RWPE2 (cell line): ENCODE measurements around the gene TGFBRAP1.
A peak's percentile ranks its signal among the peaks of the same experiment; 100 is the strongest.

Source experiments
- ATAC-seq: fragments of 200-7000 bp; cut with Tn5 transposase; 3 replicates; pipeline ENCODE4 v1.9.1; 2021; ENCODE audit warnings: low read depth
- DNase-seq: peaks from one replicate; pipeline ENCODE4 v3.0.0-alpha.2; 2020; ENCODE audit warnings: low spot score
- H3K27ac ChIP-seq: fragments of 450-650 bp; 2 replicates; pipeline ENCODE4 v1.5.1; 2017; ENCODE audit warnings: mild to moderate bottlenecking; ENCODE audit not compliant: poor library complexity, severe bottlenecking
- H3K27me3 ChIP-seq: fragments of 250-450 bp; sonication (Bioruptor Pico); 2 replicates; pipeline ENCODE4 v1.5.1; 2021; ENCODE audit warnings: mild to moderate bottlenecking, moderate library complexity; ENCODE audit not compliant: insufficient read depth, poor library complexity, severe bottlenecking
- H3K36me3 ChIP-seq: fragments of 250-450 bp; sonication (Bioruptor Pico); 2 replicates; pipeline ENCODE4 v1.5.1; 2020; ENCODE audit warnings: low read depth, mild to moderate bottlenecking, moderate library complexity
- H3K4me1 ChIP-seq: fragments of 250-450 bp; sonication (Bioruptor Pico); 2 replicates; pipeline ENCODE4 v1.5.1; 2021; ENCODE audit warnings: mild to moderate bottlenecking, moderate library complexity; ENCODE audit not compliant: insufficient read depth, poor library complexity, severe bottlenecking
- H3K4me3 ChIP-seq: fragments of 250-450 bp; sonication (Bioruptor Pico); 2 replicates; pipeline ENCODE4 v1.5.1; 2021; ENCODE audit warnings: mild to moderate bottlenecking, moderate library complexity; ENCODE audit not compliant: severe bottlenecking
- H3K9me3 ChIP-seq: fragments of 250-450 bp; sonication (Bioruptor Pico); 2 replicates; pipeline ENCODE4 v1.5.1; 2021; ENCODE audit warnings: mild to moderate bottlenecking, moderate library complexity; ENCODE audit not compliant: severe bottlenecking
- TF ChIP-seq, protein P1 (sequence below): fragments of 450-650 bp; IDR thresholded peaks from one replicate; pipeline ENCODE4 v1.5.1; 2017; ENCODE audit warnings: mild to moderate bottlenecking, moderate library complexity; ENCODE audit not compliant: poor library complexity, severe bottlenecking

TGFBRAP1 gene

DNA sequence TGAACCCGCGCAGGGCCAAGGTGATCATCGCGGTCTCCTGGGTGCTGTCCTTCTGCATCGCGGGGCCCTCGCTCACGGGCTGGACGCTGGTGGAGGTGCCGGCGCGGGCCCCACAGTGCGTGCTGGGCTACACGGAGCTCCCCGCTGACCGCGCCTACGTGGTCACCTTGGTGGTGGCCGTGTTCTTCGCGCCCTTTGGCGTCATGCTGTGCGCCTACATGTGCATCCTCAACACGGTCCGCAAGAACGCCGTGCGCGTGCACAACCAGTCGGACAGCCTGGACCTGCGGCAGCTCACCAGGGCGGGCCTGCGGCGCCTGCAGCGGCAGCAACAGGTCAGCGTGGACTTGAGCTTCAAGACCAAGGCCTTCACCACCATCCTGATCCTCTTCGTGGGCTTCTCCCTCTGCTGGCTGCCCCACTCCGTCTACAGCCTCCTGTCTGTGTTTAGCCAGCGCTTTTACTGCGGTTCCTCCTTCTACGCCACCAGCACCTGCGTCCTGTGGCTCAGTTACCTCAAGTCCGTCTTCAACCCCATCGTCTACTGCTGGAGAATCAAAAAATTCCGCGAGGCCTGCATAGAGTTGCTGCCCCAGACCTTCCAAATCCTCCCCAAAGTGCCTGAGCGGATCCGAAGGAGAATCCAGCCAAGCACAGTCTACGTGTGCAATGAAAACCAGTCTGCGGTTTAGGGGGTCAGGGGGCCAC is 87.1 kb downstream of the TGFBRAP1 start:
- peaks cover 3% of the 10 kb centered on the region for H3K27me3 ChIP-seq
- H3K4me3 ChIP-seq = no peak overlapping the region
- no peaks in the 10 kb centered on the region for H3K36me3 ChIP-seq
- H3K27ac ChIP-seq = no peak overlapping the region
- ATAC-seq (no peak), DNase-seq (no peak)
- no peaks in the 10 kb centered on the region for H3K4me1 ChIP-seq
- no peaks in the 10 kb centered on the region for H3K9me3 ChIP-seq
- TF ChIP-seq, protein P1, sequence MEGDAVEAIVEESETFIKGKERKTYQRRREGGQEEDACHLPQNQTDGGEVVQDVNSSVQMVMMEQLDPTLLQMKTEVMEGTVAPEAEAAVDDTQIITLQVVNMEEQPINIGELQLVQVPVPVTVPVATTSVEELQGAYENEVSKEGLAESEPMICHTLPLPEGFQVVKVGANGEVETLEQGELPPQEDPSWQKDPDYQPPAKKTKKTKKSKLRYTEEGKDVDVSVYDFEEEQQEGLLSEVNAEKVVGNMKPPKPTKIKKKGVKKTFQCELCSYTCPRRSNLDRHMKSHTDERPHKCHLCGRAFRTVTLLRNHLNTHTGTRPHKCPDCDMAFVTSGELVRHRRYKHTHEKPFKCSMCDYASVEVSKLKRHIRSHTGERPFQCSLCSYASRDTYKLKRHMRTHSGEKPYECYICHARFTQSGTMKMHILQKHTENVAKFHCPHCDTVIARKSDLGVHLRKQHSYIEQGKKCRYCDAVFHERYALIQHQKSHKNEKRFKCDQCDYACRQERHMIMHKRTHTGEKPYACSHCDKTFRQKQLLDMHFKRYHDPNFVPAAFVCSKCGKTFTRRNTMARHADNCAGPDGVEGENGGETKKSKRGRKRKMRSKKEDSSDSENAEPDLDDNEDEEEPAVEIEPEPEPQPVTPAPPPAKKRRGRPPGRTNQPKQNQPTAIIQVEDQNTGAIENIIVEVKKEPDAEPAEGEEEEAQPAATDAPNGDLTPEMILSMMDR = no peak

DNA sequence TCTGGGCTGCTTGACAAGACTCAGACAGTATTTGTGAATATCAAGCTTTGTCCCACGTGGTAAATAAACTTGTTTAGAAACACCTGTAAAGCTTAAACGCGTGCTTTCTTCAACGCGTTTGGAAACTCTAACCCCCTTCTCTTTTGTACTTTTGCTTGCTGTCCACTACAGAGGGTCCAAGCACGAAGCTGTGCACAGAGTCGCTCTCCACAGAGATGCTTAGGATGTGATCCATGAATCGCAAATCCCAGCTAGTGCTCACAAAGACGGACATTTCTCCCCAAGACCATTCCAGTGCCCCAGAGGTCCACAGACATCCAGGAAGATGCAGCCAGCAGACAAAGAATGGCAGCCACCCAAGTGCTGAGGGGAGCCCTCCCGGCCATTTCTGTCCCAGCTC is 88.1 kb downstream of the TGFBRAP1 start, which contains the start of gene GPR45:
Gene GPR45, plus strand, starts transcription at position 301 of the 400 bp plus-strand sequence. CDS start 116 bp downstream, outside the sequence.
- no peak within 1 kb of the TSS for H3K4me3 ChIP-seq
- H3K9me3 ChIP-seq = no peaks in the 10 kb centered on the region
- no peak within 1 kb of the TSS for H3K27ac ChIP-seq
- H3K4me1 ChIP-seq = no peaks in the 10 kb centered on the region
- H3K36me3 ChIP-seq = no peaks in the 10 kb centered on the region
- DNase-seq = no peak
- ATAC-seq = no peak
- TF ChIP-seq, protein P1 = no peak
- H3K27me3 ChIP-seq = peaks cover 10% of the 10 kb centered on the region

DNA sequence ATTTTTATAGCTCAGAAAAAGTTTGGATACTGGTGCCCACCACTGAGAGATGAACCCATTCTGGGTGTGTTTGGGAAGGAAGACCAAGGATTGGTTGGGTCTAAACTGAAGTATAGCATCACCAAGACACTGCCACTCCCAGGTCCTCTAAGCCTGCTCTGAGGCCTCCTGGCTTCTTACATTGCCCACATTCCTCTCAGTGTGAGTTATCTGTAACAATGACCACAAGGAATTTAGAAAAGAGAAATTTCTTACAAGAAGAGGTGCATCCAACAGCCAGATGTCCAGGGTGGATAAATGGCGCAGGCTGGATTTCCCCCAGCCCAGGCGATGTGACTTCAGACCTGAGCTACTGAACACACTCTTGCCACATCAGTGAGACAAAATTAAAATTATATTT is 89.6 kb downstream of the TGFBRAP1 start:
- Histone ChIP-seq H3K4me1 (no peaks in the 10 kb centered on the region), H3K27me3 (peaks cover 16% of the 10 kb centered on the region), H3K9me3 (no peaks in the 10 kb centered on the region), H3K27ac (no peak overlapping the region), H3K4me3 (no peak overlapping the region), H3K36me3 (no peaks in the 10 kb centered on the region)
- TF ChIP-seq, protein P1 = no peak
- DNase-seq (no peak), ATAC-seq (peak; percentile 62)

DNA sequence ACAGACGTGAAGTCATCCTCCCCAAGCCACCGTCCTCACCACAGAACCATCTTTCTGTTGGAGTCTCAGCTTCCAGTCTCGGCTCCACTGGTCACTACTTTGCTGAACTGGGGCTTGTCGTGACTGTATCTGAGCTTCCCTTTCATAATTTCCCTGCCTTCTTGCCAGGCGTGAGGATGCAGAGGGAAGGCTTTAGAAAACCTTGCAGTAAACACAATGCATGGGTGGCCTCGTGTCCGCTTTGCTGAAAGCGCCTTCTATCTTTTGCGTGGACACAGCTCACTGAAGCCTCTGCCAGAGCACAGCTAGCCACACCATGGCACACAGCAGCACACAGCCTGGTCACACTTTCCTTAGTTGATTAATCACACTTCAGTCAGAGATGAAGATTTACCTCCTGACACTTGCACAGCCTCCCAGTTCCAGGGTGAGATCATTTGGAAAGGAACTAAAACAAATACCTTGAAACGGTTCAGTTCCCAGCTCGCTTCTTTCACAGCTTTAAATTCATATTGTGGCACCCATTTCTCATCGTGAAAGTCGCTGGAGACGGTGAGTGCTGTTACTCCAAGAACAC is 90.8 kb downstream of the TGFBRAP1 start:
- H3K27ac ChIP-seq = no peak overlapping the region
- no peak overlapping the region for H3K4me3 ChIP-seq
- no peaks in the 10 kb centered on the region for H3K4me1 ChIP-seq
- peaks cover 16% of the 10 kb centered on the region for H3K27me3 ChIP-seq
- H3K36me3 ChIP-seq = no peaks in the 10 kb centered on the region
- no peaks in the 10 kb centered on the region for H3K9me3 ChIP-seq
- TF ChIP-seq, protein P1 = no peak
- DNase-seq = no peak
- ATAC-seq = no peak
